MM.1S (cell line): ENCODE results near the gene BEND6.

ENCODE experiments used
- DNase-seq: peaks from one replicate; pipeline ENCODE4 v3.0.0-alpha.2; 2015
- H2AFZ ChIP-seq: fragments of 300-600 bp; sonication (generic); 2 replicates; pipeline ENCODE4 v1.6.0; 2016; ENCODE audit warnings: antibody characterized with exemption, low read length
- H3F3A ChIP-seq: fragments of 300-600 bp; sonication (generic); 2 replicates; pipeline ENCODE4 v1.6.1; 2016; ENCODE audit warnings: mild to moderate bottlenecking, antibody characterized with exemption, low read length, moderate library complexity, mixed read lengths; ENCODE audit not compliant: insufficient read depth
- H3K27ac ChIP-seq: fragments of 300-600 bp; sonication (generic); 2 replicates; pipeline ENCODE4 v1.5.1; 2016; ENCODE audit warnings: mild to moderate bottlenecking, low read length
- H3K27me3 ChIP-seq: fragments of 300-600 bp; sonication (generic); replicated peaks from 2 replicates; pipeline ENCODE4 v1.6.0; 2016; ENCODE audit warnings: low read length; ENCODE audit not compliant: insufficient read depth
- H3K36me3 ChIP-seq: fragments of 300-600 bp; sonication (generic); replicated peaks from 2 replicates; pipeline ENCODE4 v1.6.1; 2016; ENCODE audit warnings: mild to moderate bottlenecking, low read length, mixed read lengths; ENCODE audit not compliant: insufficient read depth
- H3K4me1 ChIP-seq: fragments of 300-600 bp; sonication (generic); 2 replicates; pipeline ENCODE4 v1.6.1; 2016; ENCODE audit warnings: low read length, mixed read lengths
- H3K4me2 ChIP-seq: fragments of 300-600 bp; sonication (generic); 2 replicates; pipeline ENCODE4 v1.6.0; 2016; ENCODE audit warnings: low read depth, low read length
- H3K4me3 ChIP-seq: fragments of 300-600 bp; sonication (generic); 2 replicates; pipeline ENCODE4 v1.5.1; 2016; ENCODE audit warnings: low read length, mixed read lengths
- H3K79me2 ChIP-seq: fragments of 300-600 bp; sonication (generic); 2 replicates; pipeline ENCODE4 v1.6.1; 2016; ENCODE audit warnings: mixed run types, low read length, mixed read lengths
- H3K9ac ChIP-seq: fragments of 300-600 bp; sonication (generic); 2 replicates; pipeline ENCODE4 v1.6.1; 2016; ENCODE audit warnings: low read length, mixed read lengths
- H3K9me2 ChIP-seq: fragments of 300-600 bp; sonication (generic); replicated peaks from 2 replicates; pipeline ENCODE4 v1.6.1; 2016; ENCODE audit warnings: mild to moderate bottlenecking, low read length, mixed read lengths; ENCODE audit not compliant: insufficient read depth
- H3K9me3 ChIP-seq: fragments of 300-600 bp; sonication (generic); replicated peaks from 2 replicates; pipeline ENCODE4 v1.6.1; 2016; ENCODE audit warnings: mild to moderate bottlenecking, low read length, mixed read lengths; ENCODE audit not compliant: insufficient read depth
- H4K20me1 ChIP-seq: fragments of 300-600 bp; sonication (generic); 2 replicates; pipeline ENCODE4 v1.6.1; 2016; ENCODE audit warnings: mild to moderate bottlenecking, low read length, moderate library complexity, mixed read lengths; ENCODE audit not compliant: insufficient read depth
- EZH2 ChIP-seq: fragments of 300-600 bp; sonication (generic); optimal IDR thresholded peaks from 2 replicates; pipeline ENCODE3; 2017; ENCODE audit warnings: low read depth, mild to moderate bottlenecking, antibody characterized with exemption, low read length, mixed read lengths
- EZH2phosphoT487 ChIP-seq: fragments of 300-600 bp; sonication (generic); IDR thresholded peaks from 2 replicates; pipeline ENCODE4 v1.6.1; 2018; ENCODE audit warnings: antibody characterized with exemption, low read length
- TF ChIP-seq, protein P1 (sequence below): fragments of 300-600 bp; sonication (generic); IDR thresholded peaks from 2 replicates; pipeline ENCODE4 v1.5.1; 2016; ENCODE audit warnings: antibody characterized with exemption, low read length, mixed read lengths

Gene BEND6

GRCh38 chr6:56949925-56950495 lies 4.9 kb upstream of the BEND6 start:
- no peaks in the 10 kb centered on the region for H3K9me2 ChIP-seq
- H3K9ac ChIP-seq, result no peak overlapping the region
- H2AFZ ChIP-seq, result no peak overlapping the region
- H3K9me3 ChIP-seq, result no peaks in the 10 kb centered on the region
- H3K36me3 ChIP-seq, result no peaks in the 10 kb centered on the region
- no peaks in the 10 kb centered on the region for H4K20me1 ChIP-seq
- H3K4me2 ChIP-seq, result no peak overlapping the region
- H3K4me3 ChIP-seq, result no peak overlapping the region
- no peaks in the 10 kb centered on the region; the same call in 1 of the 2 replicates for H3F3A ChIP-seq
- no peak overlapping the region for H3K27ac ChIP-seq
- H3K4me1 ChIP-seq, result peaks cover 7% of the 10 kb centered on the region
- TF ChIP-seq EZH2phosphoT487, result no peak
- no peaks in the 10 kb centered on the region for H3K27me3 ChIP-seq
- peaks cover 6% of the 10 kb centered on the region for H3K79me2 ChIP-seq
- no peak for DNase-seq

GRCh38 chr6:56951049-56951831 lies 3.7 kb upstream of the BEND6 start:
- H3K9me2 ChIP-seq, result no peaks in the 10 kb centered on the region
- no peak overlapping the region for H3K27ac ChIP-seq
- no peaks in the 10 kb centered on the region for H3K27me3 ChIP-seq
- H4K20me1 ChIP-seq, result no peaks in the 10 kb centered on the region
- peaks cover 10% of the 10 kb centered on the region for H3F3A ChIP-seq
- no peaks in the 10 kb centered on the region for H3K36me3 ChIP-seq
- peaks cover 8% of the 10 kb centered on the region for H3K4me1 ChIP-seq
- H3K4me2 ChIP-seq, result no peak overlapping the region
- no peak overlapping the region for H2AFZ ChIP-seq
- TF ChIP-seq EZH2phosphoT487, result no peak
- TF ChIP-seq, protein P1, sequence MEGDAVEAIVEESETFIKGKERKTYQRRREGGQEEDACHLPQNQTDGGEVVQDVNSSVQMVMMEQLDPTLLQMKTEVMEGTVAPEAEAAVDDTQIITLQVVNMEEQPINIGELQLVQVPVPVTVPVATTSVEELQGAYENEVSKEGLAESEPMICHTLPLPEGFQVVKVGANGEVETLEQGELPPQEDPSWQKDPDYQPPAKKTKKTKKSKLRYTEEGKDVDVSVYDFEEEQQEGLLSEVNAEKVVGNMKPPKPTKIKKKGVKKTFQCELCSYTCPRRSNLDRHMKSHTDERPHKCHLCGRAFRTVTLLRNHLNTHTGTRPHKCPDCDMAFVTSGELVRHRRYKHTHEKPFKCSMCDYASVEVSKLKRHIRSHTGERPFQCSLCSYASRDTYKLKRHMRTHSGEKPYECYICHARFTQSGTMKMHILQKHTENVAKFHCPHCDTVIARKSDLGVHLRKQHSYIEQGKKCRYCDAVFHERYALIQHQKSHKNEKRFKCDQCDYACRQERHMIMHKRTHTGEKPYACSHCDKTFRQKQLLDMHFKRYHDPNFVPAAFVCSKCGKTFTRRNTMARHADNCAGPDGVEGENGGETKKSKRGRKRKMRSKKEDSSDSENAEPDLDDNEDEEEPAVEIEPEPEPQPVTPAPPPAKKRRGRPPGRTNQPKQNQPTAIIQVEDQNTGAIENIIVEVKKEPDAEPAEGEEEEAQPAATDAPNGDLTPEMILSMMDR, result no peak
- no peak for TF ChIP-seq EZH2
- peaks cover 6% of the 10 kb centered on the region for H3K79me2 ChIP-seq
- H3K9me3 ChIP-seq, result no peaks in the 10 kb centered on the region
- H3K9ac ChIP-seq, result no peak overlapping the region
- no peak overlapping the region for H3K4me3 ChIP-seq
- DNase-seq, result no peak

DNA sequence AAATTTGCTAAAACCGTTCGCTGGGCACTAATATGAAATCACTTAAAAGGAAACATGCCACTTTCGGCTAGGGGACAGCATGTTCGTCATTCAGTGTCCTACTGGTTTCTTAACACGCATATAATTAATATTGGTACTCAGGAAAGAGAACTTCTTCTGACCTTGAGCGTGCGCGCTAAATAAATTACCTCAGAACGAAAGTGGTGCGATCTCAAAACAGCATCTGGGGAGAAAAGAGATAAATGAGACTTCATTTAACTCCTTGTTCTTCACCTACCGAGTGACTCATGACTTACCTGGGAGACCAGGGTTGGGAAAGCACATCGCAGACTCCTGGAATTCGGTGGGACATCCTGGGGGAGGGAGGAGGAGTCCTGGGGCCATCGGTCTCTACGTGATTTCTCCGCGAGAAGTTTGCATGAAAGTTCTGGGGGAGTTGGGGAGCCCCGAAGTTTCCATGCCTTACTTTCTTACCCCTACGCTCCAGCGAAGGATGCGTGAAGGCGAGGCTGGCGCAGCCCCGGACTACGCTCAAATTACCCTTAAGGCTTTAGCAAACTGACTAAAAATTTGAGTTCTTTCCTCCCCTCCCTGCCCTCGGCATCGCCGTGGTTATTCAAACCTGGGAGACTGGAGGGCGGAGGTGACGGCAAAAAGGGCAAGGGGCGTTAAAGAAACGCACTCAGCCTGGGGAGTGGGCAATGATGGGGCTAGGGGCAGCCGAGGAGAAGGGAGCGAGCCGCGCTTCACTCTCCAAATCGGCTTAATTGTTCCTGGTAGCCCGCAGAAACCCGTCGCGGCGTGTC lies 1.1 kb upstream of the BEND6 start:
- Histone ChIP-seq H3K79me2 (peaks cover 6% of the 10 kb centered on the region), H3K9ac (peak overlapping the region; percentile 83), H4K20me1 (no peaks in the 10 kb centered on the region), H3K9me2 (no peaks in the 10 kb centered on the region), H2AFZ (peak overlapping the region; percentile 79), H3K4me3 (peak overlapping the region; percentile 90), H3F3A (peaks cover 13% of the 10 kb centered on the region), H3K9me3 (no peaks in the 10 kb centered on the region), H3K36me3 (no peaks in the 10 kb centered on the region), H3K27ac (peak overlapping the region; percentile 42; the same call in 1 of the 2 replicates), H3K4me1 (peaks cover 13% of the 10 kb centered on the region), H3K27me3 (no peaks in the 10 kb centered on the region), H3K4me2 (peak overlapping the region; percentile 69)
- DNase-seq, result peak; percentile 39
- TF ChIP-seq, protein P1, result no peak
- no peak for TF ChIP-seq EZH2
- no peak for TF ChIP-seq EZH2phosphoT487
